ENCODE measurements around the gene NR4A2.
A peak's percentile ranks its signal among the peaks of the same experiment; 100 is the strongest.

Gene NR4A2

DNA sequence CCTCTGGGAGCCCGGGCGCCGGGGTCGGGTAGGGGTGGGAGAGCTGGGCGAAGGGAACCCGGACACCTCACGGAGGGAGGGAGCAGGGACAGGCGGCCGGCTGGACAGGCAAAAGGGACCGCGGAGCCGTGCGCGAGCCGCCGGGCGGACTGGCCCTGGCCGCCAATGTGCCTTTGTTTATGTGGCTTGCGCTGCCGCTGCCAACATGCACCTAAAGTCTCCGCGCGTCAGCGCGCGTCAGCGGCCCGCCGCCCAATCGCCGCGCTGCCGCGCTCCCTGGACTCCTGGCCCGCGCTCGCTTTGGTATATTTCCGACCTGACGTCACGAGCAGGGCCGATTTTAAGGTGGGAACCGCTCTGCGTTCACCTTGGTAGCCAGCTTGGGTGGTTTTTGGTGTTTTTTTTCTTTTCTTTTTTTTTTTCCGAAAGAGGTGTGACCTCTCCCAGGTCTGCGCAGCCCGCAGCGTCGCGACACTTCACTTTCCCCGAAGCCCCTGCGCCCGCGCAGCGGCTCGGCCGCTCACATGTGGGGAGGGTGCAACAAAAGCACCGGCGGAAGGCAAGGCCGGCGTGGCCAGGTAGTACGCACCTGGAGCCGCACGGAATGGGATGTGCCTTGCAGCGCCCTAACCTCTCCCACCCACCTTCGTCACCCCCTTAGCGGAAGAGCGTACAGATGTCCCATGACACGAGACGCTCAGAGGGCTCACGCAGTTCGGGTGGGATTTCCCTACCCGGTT is at the start of gene NR4A2:
TSS of gene NR4A2 (minus strand) at position 188 of the 740 bp plus-strand sequence. CDS start 2,535 bp downstream, outside the sequence.
- DNase-seq (ENCODE audit: low read depth) = peak; percentile 77

DNA sequence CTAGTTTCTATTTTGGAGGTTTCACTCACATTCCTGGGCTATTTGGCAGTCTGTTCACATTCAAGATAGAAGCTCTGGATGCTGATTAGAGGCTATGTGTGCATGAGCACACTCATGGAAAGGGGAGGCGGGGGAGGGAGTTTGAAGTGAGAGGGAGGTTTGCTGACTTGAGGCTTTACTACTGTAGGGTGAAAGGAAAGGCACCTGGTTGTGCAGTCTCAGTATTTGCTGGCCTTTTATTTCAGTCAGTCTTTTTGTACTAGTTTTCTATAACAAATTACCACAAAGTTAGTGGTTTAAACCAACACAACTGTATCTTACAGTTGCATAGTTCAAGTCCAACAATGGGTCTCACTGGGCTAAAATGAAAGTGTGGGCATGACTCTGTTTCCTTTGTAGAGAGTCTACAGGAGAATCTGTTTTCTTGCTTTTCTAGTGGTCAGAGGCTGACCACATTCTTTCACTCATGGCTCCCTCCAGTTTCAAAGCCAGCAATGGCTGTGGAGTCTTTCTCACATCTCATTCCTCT is 47.7 kb upstream of the NR4A2 start:
- DNase-seq (ENCODE audit: low read depth) = no peak

DNA sequence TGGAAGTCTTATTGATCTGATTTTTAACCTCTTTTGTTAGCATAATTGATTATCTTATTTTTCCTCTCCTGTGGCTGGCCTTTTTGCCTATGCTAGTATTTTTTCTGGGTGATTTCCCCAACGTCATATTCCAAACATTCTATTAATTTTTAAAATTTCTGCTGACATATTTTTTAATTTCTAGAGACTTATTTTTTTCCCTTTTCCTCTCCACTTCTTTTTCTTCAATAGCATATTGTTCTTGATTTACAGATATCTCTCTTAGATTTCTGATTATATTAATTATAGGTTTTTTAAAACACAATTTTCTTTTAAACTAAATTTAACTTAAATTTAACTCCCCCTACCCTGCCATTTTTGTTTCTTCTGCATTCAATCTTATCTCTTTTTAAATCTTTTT is 47.2 kb upstream of the NR4A2 start:
- no peak for DNase-seq (ENCODE audit: low read depth)

DNA sequence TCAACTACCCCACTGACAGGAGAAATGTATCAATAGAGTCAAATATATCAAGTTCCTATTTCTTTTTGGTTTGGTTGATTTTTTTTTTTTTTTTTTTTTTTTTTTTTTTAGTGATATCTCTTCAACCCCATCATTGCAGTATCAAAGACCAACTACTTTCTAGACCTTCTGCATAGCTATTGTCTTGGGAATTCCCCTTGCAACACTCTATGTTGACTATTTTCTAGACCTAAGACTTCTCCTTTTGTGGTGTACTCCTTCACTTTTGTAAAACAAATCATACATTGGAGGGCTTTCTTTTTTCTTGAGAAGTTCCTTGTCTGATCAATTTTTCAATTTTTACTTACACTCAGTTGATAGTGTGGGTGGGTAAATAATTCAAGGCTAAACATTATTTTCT is 46.5 kb upstream of the NR4A2 start:
- DNase-seq (ENCODE audit: low read depth) = no peak

DNA sequence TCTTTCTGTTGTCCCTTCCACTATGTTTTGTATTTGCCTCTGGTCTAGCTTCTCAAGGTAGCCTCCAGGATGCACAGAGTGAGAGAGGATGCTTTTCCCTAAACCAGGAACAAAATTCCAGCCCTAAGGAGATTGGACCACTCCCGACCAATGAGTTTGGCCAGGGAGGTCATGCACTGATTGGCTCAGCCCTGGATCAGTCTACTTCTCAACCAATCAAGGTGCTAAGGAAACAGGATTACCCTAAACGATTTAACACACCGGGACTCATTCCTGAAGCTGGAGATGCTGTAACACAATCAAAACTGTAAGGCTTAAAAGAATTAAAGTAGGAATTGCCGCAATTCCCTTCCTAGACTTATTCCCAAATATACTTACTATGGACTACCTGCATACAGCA is 34.2 kb upstream of the NR4A2 start:
- DNase-seq (ENCODE audit: low read depth) = no peak

DNA sequence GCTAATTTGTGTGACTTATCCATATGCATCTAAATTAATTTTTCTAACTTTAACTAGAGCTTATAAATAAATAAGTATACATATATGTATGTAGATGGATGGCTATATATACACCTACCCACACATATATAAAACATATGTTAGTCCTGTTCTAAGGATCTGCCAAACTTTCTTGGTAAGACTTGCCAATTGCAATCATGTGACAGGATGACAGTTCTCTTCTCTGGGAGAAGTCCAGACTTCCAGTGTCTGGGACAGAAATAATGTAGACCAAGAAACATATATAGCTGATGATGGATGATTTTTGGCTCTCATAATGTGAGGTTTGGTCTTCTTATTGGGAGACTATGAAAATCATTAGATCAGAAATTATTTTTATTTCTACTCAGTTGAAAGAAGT is 30.6 kb upstream of the NR4A2 start:
- DNase-seq (ENCODE audit: low read depth) = no peak

DNA sequence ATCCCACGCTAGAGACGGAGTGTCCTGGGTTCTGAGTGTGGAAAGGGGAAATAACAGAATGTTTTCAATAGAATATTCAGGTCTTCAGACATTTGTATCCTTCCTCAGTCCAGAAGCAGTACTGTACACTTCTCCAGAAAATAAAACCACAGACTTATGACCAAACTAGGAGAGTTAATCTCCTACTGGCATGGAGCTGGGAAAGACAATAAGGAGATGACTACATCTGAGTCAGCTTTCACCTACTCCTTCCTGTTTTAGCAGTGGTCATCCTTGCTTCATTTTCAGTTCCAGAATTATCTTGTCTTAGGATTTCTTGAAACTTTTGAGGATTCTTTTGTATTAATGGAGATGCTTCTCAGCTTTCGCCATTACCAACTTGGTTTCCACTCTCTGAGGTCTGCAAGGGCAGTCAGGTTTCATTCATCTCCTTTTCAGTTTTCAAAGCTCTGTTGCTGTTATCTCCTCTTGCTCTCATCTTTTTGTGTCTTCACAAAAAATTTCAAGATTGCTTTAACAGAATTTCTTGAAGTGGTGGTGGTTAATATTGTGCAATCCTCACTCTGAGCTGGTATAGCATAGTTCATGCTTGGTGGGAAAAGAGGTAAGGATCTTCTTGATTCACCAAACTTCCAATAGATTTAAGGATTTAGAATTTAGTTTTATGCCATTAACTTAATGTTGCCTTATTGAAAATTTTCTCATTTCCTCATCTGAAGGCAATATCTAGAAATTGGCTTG is 23.7 kb upstream of the NR4A2 start:
- no peak for DNase-seq (ENCODE audit: low read depth)

DNA sequence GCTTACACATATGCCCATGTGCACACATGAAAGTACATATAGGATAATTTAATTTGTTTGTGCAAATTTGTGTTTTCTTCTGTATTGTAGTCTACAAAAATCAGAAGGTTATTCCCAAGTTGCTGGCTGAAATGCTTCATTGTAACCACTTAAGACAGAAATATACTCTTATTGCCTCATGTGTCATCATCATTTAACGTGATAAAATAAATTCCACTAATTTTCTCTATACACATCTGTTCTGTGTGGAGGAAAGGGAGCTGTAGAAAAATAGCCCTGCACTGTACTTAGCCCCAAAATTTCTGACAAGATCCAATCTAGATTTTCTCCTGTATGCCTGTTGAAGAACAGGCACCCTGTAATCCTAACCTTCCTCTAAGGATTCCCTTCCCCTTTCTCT is 20.4 kb upstream of the NR4A2 start:
- DNase-seq (ENCODE audit: low read depth) = no peak

DNA sequence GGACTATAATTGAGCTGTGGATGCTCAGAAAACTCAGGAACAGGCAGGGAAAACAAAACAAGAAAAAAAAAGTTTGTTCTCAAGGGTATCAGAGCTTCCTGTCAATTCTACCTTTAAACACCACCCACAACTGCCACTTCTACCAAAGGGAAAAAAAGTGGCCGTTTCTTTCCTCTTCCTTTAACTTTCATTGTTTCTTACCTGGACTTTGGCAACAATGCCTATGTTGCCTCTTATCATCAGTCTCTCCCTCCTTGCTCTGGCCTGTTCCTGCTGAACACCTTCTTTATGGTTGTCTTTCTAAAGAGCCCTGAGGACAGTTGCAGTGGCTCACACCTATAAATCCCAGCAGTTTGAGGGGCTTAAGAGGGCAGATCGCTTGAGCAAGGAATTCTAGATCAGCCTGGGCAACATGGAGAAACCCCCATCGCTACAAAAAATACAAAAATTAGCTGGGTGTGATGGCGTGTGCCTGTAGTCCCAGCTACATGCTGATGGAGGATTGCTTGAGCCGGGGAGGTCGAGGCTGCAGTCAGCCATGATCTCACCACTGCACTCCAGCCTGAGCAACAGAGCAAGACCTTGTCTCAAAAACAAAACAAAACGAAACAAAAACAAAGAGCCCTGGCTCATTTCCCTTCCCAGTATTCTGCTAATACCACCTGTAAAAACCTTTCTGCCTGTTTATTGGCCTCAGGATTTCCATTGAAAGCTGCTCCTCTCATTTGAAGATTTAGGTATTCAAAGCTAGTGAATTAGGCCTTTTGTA is 18.0 kb upstream of the NR4A2 start:
- DNase-seq (ENCODE audit: low read depth) = no peak

DNA sequence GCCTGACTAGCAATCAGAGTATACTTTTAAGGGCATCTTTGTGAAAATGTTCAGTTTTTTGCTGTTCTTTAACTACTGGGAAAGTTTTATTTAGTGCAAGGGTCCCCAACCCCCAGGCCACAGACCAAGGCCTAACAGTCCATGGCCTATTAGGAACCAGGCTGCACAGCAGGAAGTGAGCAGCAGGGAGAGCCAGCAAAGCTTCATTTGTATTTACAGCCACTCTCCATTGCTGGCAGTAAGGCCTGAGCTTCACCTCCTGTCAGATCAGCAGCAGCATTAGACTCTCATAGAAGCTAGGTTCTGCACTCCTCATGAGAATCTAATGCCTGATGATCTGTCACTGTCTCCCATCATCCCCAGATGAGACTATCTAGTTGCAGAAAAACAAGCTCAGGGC is 17.1 kb upstream of the NR4A2 start:
- no peak for DNase-seq (ENCODE audit: low read depth)

DNA sequence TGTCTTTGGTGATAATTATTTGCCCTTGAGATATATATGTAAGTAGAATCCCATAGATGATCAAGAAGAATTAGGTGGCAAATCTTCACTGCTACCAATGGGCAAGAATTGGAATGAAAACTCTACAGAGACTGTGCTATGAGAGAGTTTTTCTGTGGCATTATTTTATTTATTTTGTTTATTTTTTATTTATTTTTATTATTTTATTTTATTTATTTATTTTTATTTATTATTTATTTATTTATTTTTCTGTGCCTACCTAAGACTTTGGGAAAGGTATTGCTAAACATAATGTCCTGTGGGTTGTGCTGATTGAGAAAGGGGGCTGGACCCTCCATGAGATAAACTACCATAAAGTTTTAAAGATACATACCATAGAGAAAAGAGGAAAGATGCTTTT is 16.6 kb upstream of the NR4A2 start:
- DNase-seq (ENCODE audit: low read depth) = no peak

DNA sequence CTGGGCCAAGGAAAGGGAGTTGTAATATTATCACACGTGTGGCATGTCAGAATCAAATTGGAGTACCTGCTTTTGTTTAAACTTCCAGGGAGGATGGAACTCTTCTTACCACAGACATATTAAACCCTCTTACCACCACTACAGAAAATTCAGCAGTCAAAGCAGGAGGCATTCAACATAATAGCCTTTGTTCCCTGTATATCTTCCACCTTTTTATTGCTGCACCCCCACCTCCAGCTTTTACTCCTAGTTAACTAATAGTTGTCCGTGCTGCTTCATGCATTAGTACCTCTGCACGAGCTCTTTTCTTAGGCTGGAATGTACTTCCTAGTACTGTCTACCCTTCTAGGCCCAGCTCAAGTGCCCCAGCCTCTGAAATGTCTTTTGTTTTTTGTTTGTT is 14.9 kb upstream of the NR4A2 start:
- DNase-seq (ENCODE audit: low read depth) = no peak

DNA sequence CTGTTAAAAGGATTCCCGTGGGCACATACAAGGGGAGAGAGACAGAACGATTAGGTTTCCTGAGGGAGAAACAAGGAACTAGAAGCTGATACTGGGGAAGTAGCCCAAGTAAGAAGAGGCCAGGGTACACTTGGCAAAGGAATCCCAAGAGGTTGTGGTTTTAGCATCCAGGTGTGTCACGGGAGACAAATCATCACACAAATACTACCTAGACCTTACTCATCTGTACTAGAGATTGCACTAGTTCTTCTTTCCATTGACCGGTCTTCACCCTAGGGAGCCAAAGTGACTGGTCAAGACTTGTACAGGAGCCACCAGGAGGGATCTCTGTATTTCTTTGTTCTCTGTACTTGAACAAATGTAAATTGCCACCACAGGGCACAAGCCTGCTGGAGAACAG is 14.2 kb upstream of the NR4A2 start:
- DNase-seq (ENCODE audit: low read depth) = no peak

DNA sequence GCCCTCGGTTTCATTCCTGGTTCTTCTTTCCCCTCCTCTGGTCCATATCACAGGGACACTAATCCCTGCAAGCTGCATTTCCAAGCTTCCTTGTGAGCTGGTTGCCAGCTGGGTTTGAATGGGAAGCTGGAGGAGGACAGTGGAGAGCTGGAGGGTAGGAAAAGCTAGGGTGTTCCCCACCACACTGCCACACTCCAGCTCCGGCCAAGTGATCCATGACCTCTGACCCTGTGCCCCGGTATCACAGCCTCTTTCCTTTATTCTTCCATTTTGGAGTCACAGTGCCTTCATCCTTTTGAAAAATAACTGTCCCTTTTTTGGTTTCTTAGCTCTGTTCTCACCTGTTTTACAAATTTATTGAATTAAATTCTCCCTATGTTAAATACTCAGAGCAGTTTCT is 13.1 kb upstream of the NR4A2 start:
- no peak for DNase-seq (ENCODE audit: low read depth)

DNA sequence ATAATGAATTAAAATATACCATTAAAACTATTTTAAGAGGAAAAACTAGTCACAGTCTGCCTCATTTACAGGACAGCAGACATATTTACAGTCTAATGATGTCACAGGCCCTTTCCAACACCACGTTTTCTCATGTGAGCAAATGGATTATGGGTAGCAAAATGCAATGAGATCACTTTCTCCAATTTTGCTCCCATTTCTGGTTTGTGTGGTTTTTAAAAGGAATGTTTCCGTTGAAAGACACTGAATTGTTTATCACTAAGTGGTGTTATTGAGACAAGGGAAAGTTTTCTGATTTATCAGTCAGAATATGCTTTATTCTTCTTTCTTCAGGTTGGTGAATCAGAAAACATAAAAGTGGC is 11.4 kb upstream of the NR4A2 start:
- DNase-seq (ENCODE audit: low read depth) = no peak

DNA sequence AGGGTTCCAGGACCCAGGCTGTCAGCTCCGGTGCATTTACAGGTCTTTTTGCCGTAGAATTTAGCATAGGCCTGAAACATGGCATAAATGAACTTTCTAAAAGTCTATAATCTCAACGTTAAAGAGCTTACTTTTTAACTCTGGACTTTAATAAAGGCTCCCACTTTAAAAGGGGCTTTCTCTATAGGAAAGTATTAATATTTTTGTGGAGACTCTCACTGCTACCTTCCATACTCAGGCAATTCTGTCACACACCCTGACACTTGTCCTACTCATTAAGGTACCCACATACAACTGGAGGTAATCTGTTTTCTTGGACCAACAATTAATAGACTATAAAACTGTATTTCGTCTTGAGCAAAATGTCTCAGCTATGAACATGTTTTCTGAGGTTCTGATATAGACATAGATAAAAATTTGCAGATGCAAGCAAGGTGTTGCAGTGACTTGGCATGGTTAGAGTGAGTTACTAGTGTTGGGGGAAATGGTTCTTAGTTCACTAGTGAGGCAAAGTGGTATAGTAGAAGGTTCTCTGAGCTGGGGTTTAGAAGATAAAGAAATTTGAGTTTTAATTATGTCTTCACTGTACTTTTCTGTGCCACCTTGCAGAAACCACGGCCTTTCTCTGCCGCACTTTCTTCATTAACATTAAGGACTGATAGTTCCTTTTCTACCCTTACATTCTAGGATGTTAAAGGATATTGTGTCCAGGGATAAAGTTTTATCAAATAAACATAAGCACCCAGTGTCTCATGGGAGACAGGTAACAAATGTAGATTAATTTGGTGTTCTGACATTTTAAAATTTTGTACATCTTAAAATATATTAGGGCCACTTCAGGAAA is 10.8 kb upstream of the NR4A2 start:
- no peak for DNase-seq (ENCODE audit: low read depth)

DNA sequence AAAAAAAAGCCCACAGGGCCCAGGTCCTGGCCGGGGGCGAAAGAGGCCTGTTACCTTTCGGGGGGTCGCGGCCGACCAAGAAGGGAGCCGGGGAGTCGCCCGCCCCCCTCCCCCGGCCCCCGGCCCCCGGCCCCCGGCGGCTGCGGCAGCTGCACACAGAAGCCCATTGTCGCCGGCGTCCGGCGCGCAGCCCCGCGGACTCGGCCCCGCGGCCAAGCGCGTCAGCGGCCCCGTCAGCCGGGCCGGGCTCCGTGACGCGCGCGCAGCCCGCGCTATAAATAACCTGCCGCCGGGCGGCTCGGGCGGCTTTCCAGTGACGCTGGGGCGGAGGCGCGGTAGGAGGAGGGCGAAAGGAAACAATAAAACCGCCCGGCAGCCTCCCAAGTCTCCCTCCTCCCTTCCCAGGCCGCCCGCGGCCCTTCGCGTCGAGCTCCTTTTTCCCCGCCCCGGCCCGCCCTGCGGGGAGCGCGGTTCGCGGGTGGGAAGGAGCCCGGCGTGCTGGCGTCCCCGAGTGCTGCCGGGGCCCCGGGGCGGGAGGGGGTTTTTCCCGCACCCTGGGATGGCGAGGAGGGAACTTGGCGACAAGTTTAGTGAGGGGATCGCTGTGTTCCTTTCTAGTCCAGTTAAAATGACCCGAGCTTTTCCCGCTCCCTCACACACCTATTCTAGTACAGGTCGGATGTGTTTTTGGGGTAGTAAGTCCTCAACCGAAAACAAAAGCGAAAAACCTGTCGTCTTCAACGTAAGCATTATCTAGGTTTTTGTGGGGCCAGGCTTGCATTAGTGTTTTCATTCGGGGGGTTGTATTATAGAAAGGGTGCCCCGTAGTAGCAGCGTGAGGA is 10.0 kb upstream of the NR4A2 start:
- DNase-seq (ENCODE audit: low read depth) = peak; percentile 79

DNA sequence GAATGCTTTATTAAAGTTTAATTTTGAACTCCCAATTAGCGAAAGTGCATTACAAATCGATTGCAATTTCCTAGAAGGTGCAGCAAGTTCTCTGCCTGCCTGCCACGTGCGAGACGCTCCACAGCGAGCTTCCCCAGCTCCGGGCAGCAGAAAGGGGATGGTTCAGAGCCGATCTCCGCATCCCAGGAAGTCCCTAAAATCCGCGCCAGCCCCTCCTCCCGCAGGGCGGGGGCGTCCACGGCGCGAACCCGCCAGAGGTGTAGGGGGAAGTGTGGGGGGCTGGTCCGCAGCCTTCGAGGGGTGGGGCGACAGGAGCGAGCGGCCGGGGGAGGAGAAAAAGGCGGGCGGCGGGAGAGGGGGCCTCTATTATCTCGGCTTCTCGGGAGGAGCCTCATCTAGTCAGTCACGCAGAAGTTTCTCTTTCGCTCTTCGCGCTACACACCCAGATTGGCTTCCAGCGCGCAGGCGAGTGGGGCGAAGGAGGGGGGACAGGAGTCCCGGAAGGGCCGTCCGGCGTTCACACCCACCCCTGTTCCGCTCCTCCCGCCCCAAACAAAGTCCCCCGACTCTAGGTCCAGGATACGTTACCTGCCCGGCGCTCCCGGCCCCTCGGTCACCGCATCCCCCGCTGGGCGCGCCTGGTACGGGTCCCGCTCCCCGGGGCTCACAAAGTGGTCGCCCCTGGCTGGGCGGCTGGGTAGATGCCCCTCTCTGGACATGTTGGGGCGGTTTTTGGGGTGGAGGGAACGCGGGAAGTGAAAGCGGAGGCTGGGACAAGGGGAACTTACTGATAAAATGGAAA is 9.1 kb upstream of the NR4A2 start:
- DNase-seq (ENCODE audit: low read depth) = peak; percentile 78

DNA sequence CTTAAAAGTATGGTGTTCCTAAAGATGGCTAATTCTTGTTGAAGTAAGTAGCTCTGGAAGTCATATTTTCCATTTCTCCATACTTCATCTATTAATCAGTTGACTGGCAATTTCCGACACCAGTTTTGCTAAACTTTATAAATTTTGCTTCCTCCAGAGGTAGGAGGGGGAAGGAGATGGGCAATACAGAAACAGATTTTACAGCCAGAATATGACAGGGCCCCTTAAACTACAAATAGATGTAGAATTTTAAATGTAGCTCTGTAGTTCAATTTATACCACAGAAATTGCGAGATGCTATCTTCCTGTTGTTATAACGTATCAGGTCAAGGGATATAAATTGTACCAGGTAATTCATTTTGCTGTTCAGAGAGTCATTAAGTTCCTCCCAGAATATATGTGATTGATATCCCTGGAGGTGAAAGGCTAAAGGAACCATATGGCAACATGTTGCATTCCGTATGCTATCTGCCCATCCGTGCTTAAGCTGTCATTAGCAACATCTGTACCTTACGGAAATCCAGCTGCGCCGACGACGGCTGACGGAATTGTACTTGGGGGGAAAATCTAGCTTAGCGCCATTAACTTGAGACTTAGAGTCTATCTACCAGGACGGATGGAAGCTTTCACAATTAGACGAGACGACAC is 8.4 kb upstream of the NR4A2 start:
- DNase-seq (ENCODE audit: low read depth) = no peak

DNA sequence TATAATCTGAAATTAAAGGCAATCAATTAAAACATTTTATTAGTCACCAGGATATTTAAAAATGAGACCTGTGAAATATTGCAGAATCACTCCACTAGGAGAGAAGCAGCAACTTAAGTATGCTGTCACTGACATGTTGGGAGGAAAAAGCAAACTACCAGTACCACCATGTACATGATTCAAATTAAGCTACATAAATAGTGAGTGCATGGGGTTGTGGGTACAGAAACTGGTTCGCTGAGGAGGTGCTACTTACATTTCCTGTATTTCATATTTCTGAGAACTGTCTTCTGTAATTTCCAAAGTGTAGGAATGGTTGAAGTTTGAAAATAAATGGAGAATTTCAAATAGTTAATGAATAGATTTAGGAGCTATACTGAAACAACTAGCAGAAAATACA is 7.9 kb upstream of the NR4A2 start:
- DNase-seq (ENCODE audit: low read depth) = no peak

Measured in activated gamma-delta T cell treated with anti-CD3 and anti-CD28 coated beads, Interleukin-2, amount 50 U/mL, for 16 hours (primary cell).